HepG2 (cell line): ENCODE data around the gene ARRDC3. TPM values are rescaled to one million over a fixed set of nuclear protein-coding genes. Genes with fewer than 3 reads are reported as not detected.
A peak's percentile ranks its signal among the peaks of the same experiment; 100 is the strongest.

Experiments
- ATAC-seq: fragments of 200-7000 bp; cut with Tn5 transposase; 3 replicates; pipeline ENCODE4 v1.9.1; 2020; ENCODE audit warnings: mild to moderate bottlenecking, moderate library complexity
- BruUV-seq: library from RNA; stranded (reverse); fragments of 400-500 nt; replicated peaks from 2 replicates; lab custom pipeline; 2021; lab: Mats Ljungman, UMichigan
- CTCF ChIA-PET: fragments of 300-600 bp; formaldehyde crosslinking; extraction: SDS; loops from one replicate; lab custom pipeline; 2021; ENCODE audit warnings: low total read pairs, inconsistent platforms, low intra/inter-chr PET ratio; lab: Yijun Ruan, JAX
- POLR2A ChIA-PET: fragments of 350-600 bp; sonication (Branson Sonifier 250); formaldehyde crosslinking; loops from one replicate; lab custom pipeline; 2020; ENCODE audit warnings: antibody characterized with exemption, inconsistent platforms; lab: Yijun Ruan, JAX
- DNase-seq: peaks from one replicate; pipeline ENCODE4 v3.0.0-alpha.2; 2015; ENCODE audit warnings: low spot score
- FAIRE-seq: peaks from 3 replicates; lab custom pipeline; 2011; peaks lifted over from hg19 to GRCh38; lab: Jason Lieb, UNC
- H2AFZ ChIP-seq: one replicate; pipeline ENCODE4 v1.6.1; 2011; ENCODE audit warnings: low read length, inconsistent platforms
- H3K27ac ChIP-seq: fragments of 300-600 bp; 3 replicates; pipeline ENCODE4 v1.8.0; 2011; ENCODE audit warnings: mixed run types, mild to moderate bottlenecking, mixed read lengths, low read length, inconsistent platforms; ENCODE audit not compliant: insufficient read depth; ENCODE audit errors: extremely low read length
- H3K27me3 ChIP-seq, 2 experiments: fragments of 200-600 bp in 1 of 2; 2 replicates in 1 of 2; 3 replicates in 1 of 2; pipeline versions ENCODE4 v1.6.0 to v1.8.0; 2011; ENCODE audit warnings: low read length in 2 of 2, mild to moderate bottlenecking in 2 of 2, moderate library complexity in 2 of 2, inconsistent platforms in 1 of 2; ENCODE audit not compliant: insufficient read depth in 2 of 2, control insufficient read depth in 1 of 2
- H3K36me3 ChIP-seq, 2 experiments: fragments of 200-600 bp in 1 of 2; replicated peaks in 1 of 2; 2 replicates in 1 of 2; 3 replicates in 1 of 2; pipeline versions ENCODE4 v1.5.1 to v1.8.0; 2011; ENCODE audit warnings: low read length in 2 of 2, inconsistent platforms in 1 of 2; ENCODE audit not compliant: insufficient read depth in 2 of 2, control insufficient read depth in 1 of 2
- H3K4me1 ChIP-seq: 2 replicates; pipeline ENCODE4 v1.5.1; 2012; ENCODE audit warnings: low read length, inconsistent platforms; ENCODE audit not compliant: insufficient read depth
- H3K4me2 ChIP-seq: 2 replicates; pipeline ENCODE4 v1.6.0; 2011; ENCODE audit warnings: low read depth, low read length, inconsistent platforms
- H3K4me3 ChIP-seq, 3 experiments: fragments of 200-600 bp in 1 of 3; sonication (generic), shearing (Covaris generic) in 1 of 3; replicated peaks in 1 of 3; 2 replicates each; pipeline ENCODE4 v1.5.1; 2011 to 2016; ENCODE audit warnings: low read length in 3 of 3, inconsistent platforms in 2 of 3, low read depth in 2 of 3, mild to moderate bottlenecking in 2 of 3, control low read depth in 1 of 3, mixed read lengths in 1 of 3; ENCODE audit not compliant: insufficient read depth in 1 of 3
- H3K79me2 ChIP-seq: one replicate; pipeline ENCODE4 v1.6.1; 2011; ENCODE audit warnings: low read length, inconsistent platforms; ENCODE audit not compliant: insufficient read depth
- H3K9ac ChIP-seq: 2 replicates; pipeline ENCODE4 v1.6.0; 2011; ENCODE audit warnings: mild to moderate bottlenecking, low read depth, low read length, inconsistent platforms; ENCODE audit not compliant: insufficient read depth
- H3K9me3 ChIP-seq: 2 replicates; pipeline ENCODE4 v1.5.1; 2012; ENCODE audit warnings: mild to moderate bottlenecking, low read length
- H4K20me1 ChIP-seq: 2 replicates; pipeline ENCODE4 v1.6.0; 2011; ENCODE audit warnings: inconsistent platforms, mild to moderate bottlenecking, low read length, moderate library complexity; ENCODE audit not compliant: insufficient read depth
- BHLHE40 ChIP-seq: IDR thresholded peaks from 2 replicates; pipeline ENCODE4 v1.6.1; 2011; ENCODE audit warnings: low read length, improper control_type of control experiment
- EP300 ChIP-seq, 3 experiments: sonication (generic) in 1 of 3; formaldehyde crosslinking in 1 of 3; IDR thresholded peaks; 2 replicates each; pipeline versions ENCODE4 v1.5.1 to v1.6.1; 2011 to 2020; ENCODE audit warnings: low read depth in 2 of 3, low read length in 2 of 3, borderline replicate concordance in 1 of 3, improper control_type of control experiment in 1 of 3, mild to moderate bottlenecking in 1 of 3, missing genetic modification reagents in 1 of 3, moderate library complexity in 1 of 3
- RAD21 ChIP-seq: fragments of 450-650 bp; formaldehyde crosslinking; IDR thresholded peaks from 2 replicates; pipeline ENCODE4 v1.5.0; 2020; ENCODE audit warnings: mild to moderate bottlenecking
- SMC3 ChIP-seq: IDR thresholded peaks from 2 replicates; pipeline ENCODE4 v1.6.1; 2011; ENCODE audit warnings: low read length, improper control_type of control experiment
- STAG1 ChIP-seq: sonication (generic); formaldehyde crosslinking; IDR thresholded peaks from 2 replicates; pipeline ENCODE4 v1.4.0; 2020; ENCODE audit warnings: missing genetic modification reagents
- SYNCRIP ChIP-seq: fragments of 200-400 bp; formaldehyde crosslinking; IDR thresholded peaks from 2 replicates; pipeline ENCODE4 v1.6.1; 2018; ENCODE audit warnings: mild to moderate bottlenecking, low read depth, low read length; ENCODE audit not compliant: insufficient read depth
- ZBTB7B ChIP-seq: sonication (generic); formaldehyde crosslinking; IDR thresholded peaks from 2 replicates; pipeline ENCODE4 v1.4.0; 2020; ENCODE audit warnings: missing genetic modification reagents
- ZNF205 ChIP-seq: IDR thresholded peaks from 2 replicates; pipeline ENCODE4 v1.6.1; 2018; ENCODE audit warnings: missing biosample characterization, missing genetic modification reagents
- ZNF562 ChIP-seq: sonication (generic); formaldehyde crosslinking; IDR thresholded peaks from 2 replicates; pipeline ENCODE4 v1.8.0; 2022; ENCODE audit warnings: missing genetic modification reagents, borderline replicate concordance
- WGBS: methylation state at CpG from one replicate; pipeline ENCODE4 v1.1.6; 2017; ENCODE audit warnings: low lambda C conversion rate; 5-methylcytosine and 5-hydroxymethylcytosine counted together
- in situ Hi-C: cut with HindIII; loops from 2 replicates; pipeline ENCODE4 v1.10.0; 2017; ENCODE audit warnings: low pct_unique_long_range_greater_than_20kb; ENCODE audit not compliant: extremely low pct_ligation_motif_present
- intact Hi-C: fragments of 100-400 bp; cut with micrococcal nuclease; formaldehyde crosslinking; loops from one replicate; pipeline ENCODE4 v1.10.0; 2022; ENCODE audit not compliant: unreplicated experiment
- polyA plus RNA-seq, 8 experiments: library from polyadenylated mRNA; depleted of rRNA in 3 of 8; stranded (reverse) in 7 of 8; unstranded in 1 of 8; fragments of >200 nt; fragmentation: Illumina TruSeq in 4 of 8; extraction: Trizol in 4 of 8; gene quantifications; 2 replicates each; pipeline versions ENCODE4 v1.2.1 to v1.2.3, GENCODE V29; 2011 to 2016; ENCODE audit warnings: low read depth in 4 of 8, missing spikeins in 1 of 8, mixed read lengths in 1 of 8; ENCODE audit not compliant: insufficient read depth in 1 of 8
- total RNA-seq, 5 experiments: library from RNA; depleted of rRNA; stranded (reverse); fragments of >200 nt; fragmentation: Illumina TruSeq; extraction: Trizol; gene quantifications; 2 replicates each; pipeline ENCODE4 v1.2.3, GENCODE V29; 2016; ENCODE audit warnings: low read depth in 1 of 5
- TF ChIP-seq, protein P1 (sequence below): sonication (generic); formaldehyde crosslinking; IDR thresholded peaks from 2 replicates; pipeline ENCODE4 v1.4.0; 2020; ENCODE audit warnings: mild to moderate bottlenecking, missing genetic modification reagents, borderline replicate concordance
- TF ChIP-seq, protein P2 (sequence below): sonication (generic); formaldehyde crosslinking; IDR thresholded peaks from 2 replicates; pipeline ENCODE4 v1.5.0; 2020; ENCODE audit warnings: mild to moderate bottlenecking, missing genetic modification reagents, moderate library complexity

ARRDC3 gene
- total and polyA plus RNA-seq, 2 of the 13 experiments (the other 11 are each of a cell fraction or from before 2014, with no cell fraction given): 3.4 to 24.4 TPM

DNA sequence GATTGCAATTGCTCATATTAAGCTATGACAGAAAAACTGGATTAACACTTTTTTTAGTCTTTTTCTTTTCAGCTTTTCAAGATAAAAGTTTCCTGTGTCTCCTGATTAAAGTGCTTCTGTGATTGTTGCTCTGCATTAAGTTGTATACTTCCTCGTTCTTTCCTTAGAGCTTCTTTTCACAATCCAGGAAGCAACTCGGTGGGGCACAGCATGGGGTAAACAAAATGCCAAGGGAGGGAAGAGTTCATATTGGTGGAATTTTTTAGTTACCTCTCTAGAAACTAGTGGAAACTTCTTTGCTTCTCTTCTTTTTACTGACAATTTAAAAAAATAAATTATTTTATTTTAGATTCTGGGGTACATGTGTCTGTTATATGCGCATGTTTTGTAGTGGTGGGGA, 37.8 kb upstream of the ARRDC3 start (continued):
- TF ChIP-seq ZBTB7B (CRISPR knock-in tag) (no peak), EP300 (IDR thresholded peaks at IDR 0.05; ENCODE audit: low read depth in 2 of 2, low read length in 2 of 2) (no peak), EP300 (CRISPR knock-in tag; IDR thresholded peaks at IDR 0.05; ENCODE audit: borderline replicate concordance) (no peak), BHLHE40 (no peak), ZNF562 (CRISPR knock-in tag) (no peak)

DNA sequence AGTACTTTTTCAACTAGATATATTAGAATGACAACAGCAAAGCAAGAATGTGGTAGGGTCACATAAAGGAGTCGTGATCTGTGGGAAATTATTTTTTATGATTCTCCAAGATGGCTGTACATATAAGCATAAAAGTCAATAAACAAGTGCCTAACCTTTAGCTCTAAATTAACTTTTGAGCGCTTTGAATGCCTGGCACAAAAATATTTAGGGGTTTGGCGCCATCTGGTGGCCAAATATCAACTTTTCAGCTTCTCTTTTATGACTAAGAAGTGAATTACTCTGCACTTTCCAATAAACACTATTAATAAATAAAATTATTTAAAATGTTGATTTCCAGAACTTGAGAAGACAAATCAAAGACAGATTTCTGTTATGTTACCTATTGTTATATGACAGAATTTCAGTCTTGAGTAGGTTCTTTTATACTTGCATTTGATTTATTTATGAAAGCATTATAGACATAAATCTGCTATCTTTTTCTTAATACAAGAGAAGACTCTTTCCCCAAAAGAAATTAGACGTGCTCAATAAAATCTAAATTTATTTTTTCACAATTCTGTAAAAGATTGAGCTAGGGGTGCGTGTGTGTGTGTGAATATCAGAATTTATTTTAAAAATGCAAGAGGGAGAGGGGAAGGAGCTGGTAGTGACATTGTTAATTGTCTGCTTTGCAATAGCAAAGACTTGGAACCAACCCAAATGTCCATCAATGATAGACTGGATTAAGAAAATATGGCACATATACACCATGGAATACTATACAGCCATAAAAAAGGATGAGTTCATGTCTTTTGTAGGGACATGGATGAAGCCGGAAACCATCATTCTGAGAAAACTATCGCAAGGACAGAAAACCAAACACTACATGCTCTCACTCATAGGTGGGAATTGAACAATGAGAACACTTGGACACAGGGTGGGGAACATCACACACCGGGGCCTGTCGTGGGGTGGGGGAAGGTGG, 36.7 kb upstream of the ARRDC3 start:
- Histone ChIP-seq H4K20me1 (no peaks in the 10 kb centered on the region), H3K79me2 (no peaks in the 10 kb centered on the region), H3K27ac (no peak overlapping the region), H3K4me1 (no peaks in the 10 kb centered on the region), H3K9me3 (no peaks in the 10 kb centered on the region), H3K9ac (no peak overlapping the region), H3K4me2 (no peak overlapping the region), H3K27me3 (no peaks in the 10 kb centered on the region), H2AFZ (no peak overlapping the region), H3K36me3 (no peaks in the 10 kb centered on the region), H3K4me3 (no peak overlapping the region)
- peak; percentile 81 for TF ChIP-seq STAG1 (CRISPR knock-in tag)
- peak; percentile 63 for TF ChIP-seq SMC3
- TF ChIP-seq, protein P1, sequence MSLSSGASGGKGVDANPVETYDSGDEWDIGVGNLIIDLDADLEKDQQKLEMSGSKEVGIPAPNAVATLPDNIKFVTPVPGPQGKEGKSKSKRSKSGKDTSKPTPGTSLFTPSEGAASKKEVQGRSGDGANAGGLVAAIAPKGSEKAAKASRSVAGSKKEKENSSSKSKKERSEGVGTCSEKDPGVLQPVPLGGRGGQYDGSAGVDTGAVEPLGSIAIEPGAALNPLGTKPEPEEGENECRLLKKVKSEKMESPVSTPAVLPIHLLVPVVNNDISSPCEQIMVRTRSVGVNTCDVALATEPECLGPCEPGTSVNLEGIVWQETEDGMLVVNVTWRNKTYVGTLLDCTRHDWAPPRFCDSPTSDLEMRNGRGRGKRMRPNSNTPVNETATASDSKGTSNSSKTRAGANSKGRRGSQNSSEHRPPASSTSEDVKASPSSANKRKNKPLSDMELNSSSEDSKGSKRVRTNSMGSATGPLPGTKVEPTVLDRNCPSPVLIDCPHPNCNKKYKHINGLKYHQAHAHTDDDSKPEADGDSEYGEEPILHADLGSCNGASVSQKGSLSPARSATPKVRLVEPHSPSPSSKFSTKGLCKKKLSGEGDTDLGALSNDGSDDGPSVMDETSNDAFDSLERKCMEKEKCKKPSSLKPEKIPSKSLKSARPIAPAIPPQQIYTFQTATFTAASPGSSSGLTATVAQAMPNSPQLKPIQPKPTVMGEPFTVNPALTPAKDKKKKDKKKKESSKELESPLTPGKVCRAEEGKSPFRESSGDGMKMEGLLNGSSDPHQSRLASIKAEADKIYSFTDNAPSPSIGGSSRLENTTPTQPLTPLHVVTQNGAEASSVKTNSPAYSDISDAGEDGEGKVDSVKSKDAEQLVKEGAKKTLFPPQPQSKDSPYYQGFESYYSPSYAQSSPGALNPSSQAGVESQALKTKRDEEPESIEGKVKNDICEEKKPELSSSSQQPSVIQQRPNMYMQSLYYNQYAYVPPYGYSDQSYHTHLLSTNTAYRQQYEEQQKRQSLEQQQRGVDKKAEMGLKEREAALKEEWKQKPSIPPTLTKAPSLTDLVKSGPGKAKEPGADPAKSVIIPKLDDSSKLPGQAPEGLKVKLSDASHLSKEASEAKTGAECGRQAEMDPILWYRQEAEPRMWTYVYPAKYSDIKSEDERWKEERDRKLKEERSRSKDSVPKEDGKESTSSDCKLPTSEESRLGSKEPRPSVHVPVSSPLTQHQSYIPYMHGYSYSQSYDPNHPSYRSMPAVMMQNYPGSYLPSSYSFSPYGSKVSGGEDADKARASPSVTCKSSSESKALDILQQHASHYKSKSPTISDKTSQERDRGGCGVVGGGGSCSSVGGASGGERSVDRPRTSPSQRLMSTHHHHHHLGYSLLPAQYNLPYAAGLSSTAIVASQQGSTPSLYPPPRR (CRISPR knock-in tag): no peak
- TF ChIP-seq, protein P2, sequence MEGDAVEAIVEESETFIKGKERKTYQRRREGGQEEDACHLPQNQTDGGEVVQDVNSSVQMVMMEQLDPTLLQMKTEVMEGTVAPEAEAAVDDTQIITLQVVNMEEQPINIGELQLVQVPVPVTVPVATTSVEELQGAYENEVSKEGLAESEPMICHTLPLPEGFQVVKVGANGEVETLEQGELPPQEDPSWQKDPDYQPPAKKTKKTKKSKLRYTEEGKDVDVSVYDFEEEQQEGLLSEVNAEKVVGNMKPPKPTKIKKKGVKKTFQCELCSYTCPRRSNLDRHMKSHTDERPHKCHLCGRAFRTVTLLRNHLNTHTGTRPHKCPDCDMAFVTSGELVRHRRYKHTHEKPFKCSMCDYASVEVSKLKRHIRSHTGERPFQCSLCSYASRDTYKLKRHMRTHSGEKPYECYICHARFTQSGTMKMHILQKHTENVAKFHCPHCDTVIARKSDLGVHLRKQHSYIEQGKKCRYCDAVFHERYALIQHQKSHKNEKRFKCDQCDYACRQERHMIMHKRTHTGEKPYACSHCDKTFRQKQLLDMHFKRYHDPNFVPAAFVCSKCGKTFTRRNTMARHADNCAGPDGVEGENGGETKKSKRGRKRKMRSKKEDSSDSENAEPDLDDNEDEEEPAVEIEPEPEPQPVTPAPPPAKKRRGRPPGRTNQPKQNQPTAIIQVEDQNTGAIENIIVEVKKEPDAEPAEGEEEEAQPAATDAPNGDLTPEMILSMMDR (CRISPR knock-in tag): peak; percentile 61
- TF ChIP-seq ZNF205 (CRISPR knock-in tag): peak; percentile 69; the same call in 1 of the 2 replicates
- no peak for TF ChIP-seq SYNCRIP
- TF ChIP-seq RAD21 (CRISPR knock-in tag): peak; percentile 37; the same call in 1 of the 2 replicates
- CTCF ChIA-PET: interaction anchor here (0.8 to 2.8 kb wide), 6 partner anchors 35 to 618 kb away, joined by 4 to 15 read pairs (median 10); no protein-coding TSS in a partner anchor
- WGBS: 46% methylated on average over 9 of the region's 9 CpGs
- POLR2A ChIA-PET: no interaction called here
- intact Hi-C loops (loop anchor here (1.0 to 5.0 kb wide), 7 partner anchors 35 to 708 kb away; no protein-coding TSS in a partner anchor), in situ Hi-C loops (loop anchor here (10.0 kb wide), 2 partner anchors 315 to 555 kb away; no protein-coding TSS in a partner anchor)
- FAIRE-seq: peak; percentile 37
- no TSS peak for BruUV-seq
- DNase-seq: peak; percentile 32
- 0 out of 3 replicates have a peak, but pooled peaks have one; percentile 30 for ATAC-seq
